Measurements from ENCODE around the gene VRTN. TPM values are rescaled to one million over a fixed set of nuclear protein-coding genes. Genes with fewer than 3 reads are reported as not detected.

Gene VRTN, protein sequence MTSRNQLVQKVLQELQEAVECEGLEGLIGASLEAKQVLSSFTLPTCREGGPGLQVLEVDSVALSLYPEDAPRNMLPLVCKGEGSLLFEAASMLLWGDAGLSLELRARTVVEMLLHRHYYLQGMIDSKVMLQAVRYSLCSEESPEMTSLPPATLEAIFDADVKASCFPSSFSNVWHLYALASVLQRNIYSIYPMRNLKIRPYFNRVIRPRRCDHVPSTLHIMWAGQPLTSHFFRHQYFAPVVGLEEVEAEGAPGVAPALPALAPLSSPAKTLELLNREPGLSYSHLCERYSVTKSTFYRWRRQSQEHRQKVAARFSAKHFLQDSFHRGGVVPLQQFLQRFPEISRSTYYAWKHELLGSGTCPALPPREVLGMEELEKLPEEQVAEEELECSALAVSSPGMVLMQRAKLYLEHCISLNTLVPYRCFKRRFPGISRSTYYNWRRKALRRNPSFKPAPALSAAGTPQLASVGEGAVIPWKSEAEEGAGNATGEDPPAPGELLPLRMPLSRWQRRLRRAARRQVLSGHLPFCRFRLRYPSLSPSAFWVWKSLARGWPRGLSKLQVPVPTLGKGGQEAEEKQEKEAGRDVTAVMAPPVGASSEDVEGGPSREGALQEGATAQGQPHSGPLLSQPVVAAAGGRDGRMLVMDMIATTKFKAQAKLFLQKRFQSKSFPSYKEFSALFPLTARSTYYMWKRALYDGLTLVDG
- total RNA-seq = not detected

DNA sequence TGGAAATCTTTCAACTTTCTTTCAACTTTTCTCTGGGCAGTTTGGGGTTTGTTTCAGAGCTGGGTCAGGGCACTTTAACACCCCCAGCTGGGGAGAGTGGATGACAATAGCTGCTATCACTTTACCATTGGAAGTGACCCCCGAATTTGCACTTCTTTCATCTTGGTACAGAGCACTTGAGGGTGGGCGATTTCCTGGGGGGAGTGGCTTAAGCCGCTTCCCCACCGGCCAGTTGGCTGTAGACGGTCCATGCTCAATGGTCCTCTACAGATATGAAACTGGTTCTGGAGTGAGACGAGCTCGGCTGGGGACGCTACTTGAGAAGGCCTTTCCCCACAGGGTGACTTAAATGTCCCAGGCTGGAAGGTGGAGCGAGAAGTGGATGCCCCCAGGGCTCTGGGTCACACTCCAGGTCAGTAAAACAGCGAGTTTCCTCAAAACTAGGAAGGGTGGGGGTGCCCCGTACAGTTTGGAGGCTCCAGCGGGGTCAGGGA lies at the start of gene VRTN:
Gene VRTN, plus strand, starts transcription at position 231 of the 494 bp plus-strand sequence. CDS start 8,313 bp downstream, outside the sequence.
- Histone ChIP-seq H3K27me3 (peaks cover 0 to 67% (median 0%) of the 10 kb centered on the region in 4 donors), H3K9me3 (no peaks in the 10 kb centered on the region), H3K27ac (replicated peaks in 1 of 4) (no peak within 1 kb of the TSS), H3K4me1 (no peaks in the 10 kb centered on the region), H3K4me3 (no peak within 1 kb of the TSS), H3K36me3 (no peaks in the 10 kb centered on the region)
- 61% methylated on average over 10 of the region's 12 CpGs for WGBS
- intact Hi-C loops (cut with DNase I) = no loop called here
- DNase-seq (ENCODE audit: extremely low spot score) = no peak
- TF ChIP-seq POLR2A (IDR thresholded peaks at IDR 0.05; ENCODE audit: low read depth) (no peak), POLR2AphosphoS5 (IDR thresholded peaks at IDR 0.05) (no peak), EP300 (IDR thresholded peaks at IDR 0.05) (no peak)
- TF ChIP-seq, protein P1, sequence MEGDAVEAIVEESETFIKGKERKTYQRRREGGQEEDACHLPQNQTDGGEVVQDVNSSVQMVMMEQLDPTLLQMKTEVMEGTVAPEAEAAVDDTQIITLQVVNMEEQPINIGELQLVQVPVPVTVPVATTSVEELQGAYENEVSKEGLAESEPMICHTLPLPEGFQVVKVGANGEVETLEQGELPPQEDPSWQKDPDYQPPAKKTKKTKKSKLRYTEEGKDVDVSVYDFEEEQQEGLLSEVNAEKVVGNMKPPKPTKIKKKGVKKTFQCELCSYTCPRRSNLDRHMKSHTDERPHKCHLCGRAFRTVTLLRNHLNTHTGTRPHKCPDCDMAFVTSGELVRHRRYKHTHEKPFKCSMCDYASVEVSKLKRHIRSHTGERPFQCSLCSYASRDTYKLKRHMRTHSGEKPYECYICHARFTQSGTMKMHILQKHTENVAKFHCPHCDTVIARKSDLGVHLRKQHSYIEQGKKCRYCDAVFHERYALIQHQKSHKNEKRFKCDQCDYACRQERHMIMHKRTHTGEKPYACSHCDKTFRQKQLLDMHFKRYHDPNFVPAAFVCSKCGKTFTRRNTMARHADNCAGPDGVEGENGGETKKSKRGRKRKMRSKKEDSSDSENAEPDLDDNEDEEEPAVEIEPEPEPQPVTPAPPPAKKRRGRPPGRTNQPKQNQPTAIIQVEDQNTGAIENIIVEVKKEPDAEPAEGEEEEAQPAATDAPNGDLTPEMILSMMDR (IDR thresholded peaks at IDR 0.05) = no peak

DNA sequence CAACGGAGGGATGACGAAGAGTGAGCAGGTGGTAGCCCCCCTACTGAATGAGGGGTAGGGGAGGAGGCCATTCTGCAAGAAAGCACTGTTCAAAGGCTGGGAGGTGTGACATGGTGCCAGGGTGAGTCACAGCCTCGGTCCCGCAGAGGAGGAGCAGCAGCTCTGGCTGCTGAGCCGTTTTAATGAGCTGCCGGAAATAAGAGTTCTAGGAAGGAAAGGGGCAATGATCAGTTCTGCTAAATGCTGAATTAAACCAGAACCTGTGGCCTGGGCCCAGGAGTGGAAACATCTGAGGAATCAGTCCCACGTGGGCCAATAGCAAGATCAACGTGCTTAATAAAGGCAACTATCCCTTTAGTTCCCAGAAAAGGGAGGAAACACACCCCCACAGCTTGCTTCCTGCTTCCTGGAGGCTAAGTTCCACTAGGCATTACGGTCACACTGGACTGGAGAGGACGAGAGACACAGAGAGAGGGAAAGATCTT lies 49.2 kb upstream of the VRTN start:
- H3K27ac ChIP-seq (replicated peaks in 1 of 4) = peak overlapping the region; percentile 26 to 73 (median 60)
- H3K36me3 ChIP-seq = peaks cover 12 to 57% (median 54%) of the 10 kb centered on the region in 4 donors
- TF ChIP-seq POLR2AphosphoS5 (IDR thresholded peaks at IDR 0.05) = peak; percentile 44 to 58
- TF ChIP-seq, protein P1 (IDR thresholded peaks at IDR 0.05) = no peak
- intact Hi-C loops (cut with DNase I) = no loop called here
- H3K27me3 ChIP-seq = no peaks in the 10 kb centered on the region
- H3K4me1 ChIP-seq = peaks cover 28 to 49% (median 44%) of the 10 kb centered on the region in 4 donors
- DNase-seq (ENCODE audit: extremely low spot score) = no peak
- WGBS = 47% methylated on average over 10 of the region's 10 CpGs
- no peak overlapping the region for H3K4me3 ChIP-seq
- no peaks in the 10 kb centered on the region for H3K9me3 ChIP-seq

DNA sequence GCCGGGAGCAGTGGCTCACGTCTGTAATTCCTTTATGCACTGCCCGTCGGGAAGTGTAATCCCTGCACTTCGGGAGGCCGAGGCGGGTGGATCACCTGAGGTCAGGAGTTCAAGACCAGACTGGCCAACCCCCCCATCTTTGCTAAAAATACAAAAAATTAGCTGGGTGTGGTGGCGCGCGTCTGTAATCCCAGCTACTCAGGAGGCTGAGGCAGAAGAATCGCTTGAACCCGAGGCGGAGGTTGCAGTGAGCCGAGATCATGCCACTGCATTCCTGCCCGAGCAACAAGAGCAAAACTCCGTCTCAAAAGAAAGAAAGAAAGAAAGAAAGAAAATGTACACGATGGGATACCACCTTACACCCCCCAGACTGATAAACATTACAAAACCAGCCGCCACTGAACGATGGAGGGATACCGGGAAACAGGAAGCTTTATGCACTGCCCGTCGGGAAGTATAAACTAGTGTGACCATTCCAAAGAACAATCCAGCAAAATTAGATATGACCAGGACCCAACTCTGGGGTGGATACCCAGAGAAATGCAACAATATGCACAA lies 46.6 kb upstream of the VRTN start:
- intact Hi-C loops (cut with DNase I) = no loop called here
- no peak for DNase-seq (ENCODE audit: extremely low spot score)
- Histone ChIP-seq H3K9me3 (no peaks in the 10 kb centered on the region), H3K36me3 (peaks cover 7 to 31% (median 29%) of the 10 kb centered on the region in 4 donors), H3K27me3 (no peaks in the 10 kb centered on the region), H3K27ac (replicated peaks in 1 of 4) (peak overlapping the region; percentile 85 to 91 (median 88)), H3K4me1 (peaks cover 28 to 42% (median 41%) of the 10 kb centered on the region in 4 donors), H3K4me3 (peak overlapping the region; percentile 83 to 97 (median 91))
- WGBS = 24% methylated on average over 22 of the region's 22 CpGs
- no peak for TF ChIP-seq POLR2A (IDR thresholded peaks at IDR 0.05; ENCODE audit: low read depth)
- TF ChIP-seq, protein P1 (IDR thresholded peaks at IDR 0.05) = no peak
- no peak for TF ChIP-seq EP300 (IDR thresholded peaks at IDR 0.05)
- TF ChIP-seq POLR2AphosphoS5 (IDR thresholded peaks at IDR 0.05) = no peak

DNA sequence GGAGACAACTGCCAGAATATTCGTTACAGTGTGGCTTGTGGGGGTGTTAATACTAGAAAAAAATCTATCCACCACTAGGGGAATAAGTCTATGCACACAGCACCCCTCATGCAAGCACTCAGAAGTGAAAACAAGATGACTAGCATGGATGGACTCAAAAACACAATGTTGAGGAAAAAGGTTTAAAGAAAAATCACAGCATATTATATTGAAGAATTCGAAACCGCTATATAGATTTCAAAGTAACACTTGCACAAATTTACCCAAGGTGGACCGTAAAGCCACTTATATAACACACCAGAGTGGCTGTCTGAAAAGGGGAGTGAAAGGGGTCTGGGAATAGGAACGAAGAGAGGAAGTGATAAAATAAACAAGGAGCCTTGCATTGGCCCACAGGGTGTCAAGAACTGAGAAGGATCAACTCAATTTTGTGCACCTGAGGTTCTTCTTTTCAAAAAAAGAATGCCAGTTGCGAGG lies 46.1 kb upstream of the VRTN start:
- intact Hi-C loops (cut with DNase I) = no loop called here
- Histone ChIP-seq H3K27me3 (no peaks in the 10 kb centered on the region), H3K9me3 (no peaks in the 10 kb centered on the region), H3K4me3 (peak overlapping the region; percentile 83 to 97 (median 91)), H3K27ac (replicated peaks in 1 of 4) (peak overlapping the region; percentile 85 to 91 (median 88)), H3K4me1 (peaks cover 28 to 42% (median 41%) of the 10 kb centered on the region in 4 donors), H3K36me3 (peaks cover 7 to 26% (median 25%) of the 10 kb centered on the region in 4 donors)
- 2% methylated on average over 6 of the region's 6 CpGs for WGBS
- no peak for DNase-seq (ENCODE audit: extremely low spot score)
- TF ChIP-seq, protein P1 (IDR thresholded peaks at IDR 0.05) = peak; percentile 39 to 50 (median 44)
- TF ChIP-seq EP300 (IDR thresholded peaks at IDR 0.05) = no peak

Data from esophagus muscularis mucosa (tissue), 4 donors.